NCI-H748 treated with DMSO at 0.1 percent for 48 hours (cell line): ENCODE measurements around the gene RNF145.
"Not testable (repeated sequence)": the region's sequence is repeated elsewhere in the genome, so short reads cannot be mapped to it uniquely, and the experiment has no call there.

ENCODE experiments used
- DNase-seq: peaks from one replicate; lab custom pipeline; 2025; lab: John Stamatoyannopoulos, UW

Gene RNF145, protein sequence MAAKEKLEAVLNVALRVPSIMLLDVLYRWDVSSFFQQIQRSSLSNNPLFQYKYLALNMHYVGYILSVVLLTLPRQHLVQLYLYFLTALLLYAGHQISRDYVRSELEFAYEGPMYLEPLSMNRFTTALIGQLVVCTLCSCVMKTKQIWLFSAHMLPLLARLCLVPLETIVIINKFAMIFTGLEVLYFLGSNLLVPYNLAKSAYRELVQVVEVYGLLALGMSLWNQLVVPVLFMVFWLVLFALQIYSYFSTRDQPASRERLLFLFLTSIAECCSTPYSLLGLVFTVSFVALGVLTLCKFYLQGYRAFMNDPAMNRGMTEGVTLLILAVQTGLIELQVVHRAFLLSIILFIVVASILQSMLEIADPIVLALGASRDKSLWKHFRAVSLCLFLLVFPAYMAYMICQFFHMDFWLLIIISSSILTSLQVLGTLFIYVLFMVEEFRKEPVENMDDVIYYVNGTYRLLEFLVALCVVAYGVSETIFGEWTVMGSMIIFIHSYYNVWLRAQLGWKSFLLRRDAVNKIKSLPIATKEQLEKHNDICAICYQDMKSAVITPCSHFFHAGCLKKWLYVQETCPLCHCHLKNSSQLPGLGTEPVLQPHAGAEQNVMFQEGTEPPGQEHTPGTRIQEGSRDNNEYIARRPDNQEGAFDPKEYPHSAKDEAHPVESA

DNA sequence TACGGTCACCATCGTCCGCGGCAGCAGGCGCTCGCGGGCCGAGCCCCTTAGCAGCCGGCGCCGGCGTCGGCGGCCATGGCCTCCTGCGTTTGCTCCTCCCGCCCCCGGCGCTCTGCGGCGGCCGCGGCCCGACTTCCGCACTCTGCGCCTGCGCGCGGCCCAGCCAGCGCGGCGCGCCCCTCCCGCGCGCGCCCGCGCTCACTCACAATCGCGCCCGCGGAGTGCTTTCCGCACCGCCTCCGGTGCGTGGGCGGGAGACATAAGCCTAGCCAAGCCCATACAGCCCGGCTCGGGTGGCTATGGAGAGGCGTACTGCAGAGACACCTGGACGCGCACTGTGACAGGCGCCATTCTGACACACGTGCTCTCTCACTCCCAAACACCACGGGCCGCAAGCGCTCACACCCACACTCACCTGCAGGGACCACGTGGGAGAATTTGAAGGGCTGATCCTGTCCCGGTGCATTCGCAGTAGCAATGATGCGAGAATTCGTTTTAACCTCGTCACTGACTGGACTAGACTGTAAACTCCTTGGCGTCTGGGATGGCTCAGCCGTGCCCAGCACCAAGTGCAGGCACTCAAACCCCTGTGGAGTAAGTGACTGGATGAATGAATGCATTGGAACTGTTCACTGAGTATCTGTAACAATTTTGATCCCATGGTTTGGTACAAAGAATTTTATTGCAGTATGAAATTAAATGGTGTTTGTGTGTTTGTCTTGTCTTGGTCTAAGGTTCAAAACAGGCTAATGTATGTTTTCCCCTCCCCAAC, at the start of gene RNF145:
Gene RNF145, minus strand, starts transcription at position 116 of the 772 bp plus-strand sequence. CDS start 5,936 bp downstream, outside the sequence.
- peak; percentile 32 for DNase-seq

DNA sequence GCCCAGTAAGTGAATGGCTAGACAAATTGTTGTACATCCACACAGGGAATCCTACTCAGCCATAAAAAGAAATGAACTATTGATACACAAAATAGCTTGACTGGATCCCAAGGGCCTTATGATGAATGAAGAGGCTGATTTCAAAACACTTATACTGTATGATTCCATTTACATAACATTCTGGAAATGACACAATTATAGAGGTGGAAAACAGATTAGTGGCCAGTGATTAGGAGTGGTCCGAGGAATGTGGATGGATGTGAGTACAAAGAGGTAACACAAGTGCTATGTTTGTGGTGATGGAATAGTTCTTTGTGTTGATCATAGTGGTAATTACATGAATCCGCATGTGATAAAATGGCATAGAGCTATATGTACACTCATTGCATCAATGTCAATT, 49.0 kb upstream of the RNF145 start:
- no peak for DNase-seq

DNA sequence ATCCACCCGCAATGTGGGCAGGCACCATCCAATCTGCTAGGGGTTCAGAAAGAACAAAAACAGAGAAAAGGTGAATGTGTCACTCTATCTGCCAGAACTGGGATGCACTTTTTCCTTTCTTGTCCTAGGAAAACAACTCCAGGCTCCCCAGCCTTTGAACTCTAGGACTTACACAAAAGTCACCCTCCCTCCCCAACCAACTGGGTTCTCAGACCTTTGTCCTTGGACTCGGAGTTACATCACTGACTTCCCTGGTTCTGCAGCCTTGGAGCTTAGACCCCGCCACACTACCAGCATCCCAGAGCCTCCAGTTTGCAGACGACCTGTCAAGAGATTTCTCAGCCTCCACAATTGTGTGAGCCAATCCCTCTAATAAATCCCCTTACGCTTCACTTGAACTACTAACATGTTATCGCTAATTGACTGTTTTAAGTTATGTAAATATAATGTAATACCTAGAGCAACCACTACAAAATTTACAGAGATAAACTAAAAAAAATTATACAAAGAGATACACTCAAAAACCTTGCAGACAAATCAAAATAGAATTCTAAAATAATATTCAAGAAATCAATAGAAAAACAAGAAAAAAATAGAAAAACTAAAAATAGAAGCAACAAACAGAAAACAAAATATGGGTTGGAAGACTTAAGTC, 48.4 kb upstream of the RNF145 start:
- no peak for DNase-seq

DNA sequence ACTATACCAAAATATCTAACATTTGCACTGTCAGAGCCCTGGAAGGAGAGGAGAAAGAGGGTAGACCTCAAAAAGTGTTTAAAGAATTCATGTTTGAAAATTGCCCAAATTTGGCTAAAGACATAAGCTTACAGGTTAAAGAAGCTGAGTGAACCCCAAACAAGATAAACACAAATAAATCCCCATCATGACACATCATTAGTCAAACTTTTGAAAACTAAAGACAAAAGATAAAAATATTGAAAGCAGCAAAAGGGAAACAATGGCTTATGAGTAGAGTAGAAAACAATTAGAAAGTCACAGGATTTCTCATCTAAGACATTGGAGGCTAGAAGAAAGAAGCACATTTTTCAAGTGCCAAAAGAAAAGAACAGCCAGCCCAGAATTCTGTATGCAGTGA, 47.7 kb upstream of the RNF145 start:
- DNase-seq: no peak

DNA sequence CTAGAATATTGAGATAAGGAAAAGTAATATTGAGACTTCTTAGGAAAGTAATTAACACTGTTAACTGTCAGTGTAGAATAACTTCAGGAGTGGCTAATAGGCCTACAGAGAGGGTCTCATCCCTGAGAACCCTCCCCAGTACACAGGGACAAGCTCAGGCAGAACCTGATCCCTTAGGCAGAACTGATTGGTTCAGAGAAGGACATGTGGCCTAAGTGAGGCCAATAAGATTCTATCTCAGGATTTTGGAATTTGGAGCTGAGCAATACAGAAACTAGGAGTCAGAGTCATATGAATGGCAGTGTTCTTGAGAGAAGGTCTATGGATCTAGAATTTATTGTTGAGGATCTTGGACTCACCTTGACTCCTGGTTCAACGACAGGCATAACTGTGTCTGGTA, 42.8 kb upstream of the RNF145 start:
- no peak for DNase-seq

DNA sequence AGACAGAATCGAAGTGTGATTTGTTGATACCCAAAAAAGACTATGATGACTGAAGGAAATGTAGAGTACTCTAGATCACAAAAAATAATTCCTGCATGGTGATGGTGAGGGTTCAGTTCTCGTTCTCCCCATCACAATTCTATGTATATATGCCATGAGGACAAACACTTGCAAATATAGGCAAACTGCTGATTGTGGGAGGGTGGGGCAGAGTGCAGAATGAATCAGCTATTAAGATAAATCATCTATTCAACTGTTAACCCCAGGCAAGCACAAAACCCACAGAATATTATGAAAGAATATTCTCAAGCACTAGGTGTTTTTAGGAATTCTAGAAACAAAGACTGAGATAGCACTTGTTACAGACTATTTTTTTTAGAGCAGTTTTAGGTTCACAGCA, 39.8 kb upstream of the RNF145 start:
- no peak for DNase-seq

DNA sequence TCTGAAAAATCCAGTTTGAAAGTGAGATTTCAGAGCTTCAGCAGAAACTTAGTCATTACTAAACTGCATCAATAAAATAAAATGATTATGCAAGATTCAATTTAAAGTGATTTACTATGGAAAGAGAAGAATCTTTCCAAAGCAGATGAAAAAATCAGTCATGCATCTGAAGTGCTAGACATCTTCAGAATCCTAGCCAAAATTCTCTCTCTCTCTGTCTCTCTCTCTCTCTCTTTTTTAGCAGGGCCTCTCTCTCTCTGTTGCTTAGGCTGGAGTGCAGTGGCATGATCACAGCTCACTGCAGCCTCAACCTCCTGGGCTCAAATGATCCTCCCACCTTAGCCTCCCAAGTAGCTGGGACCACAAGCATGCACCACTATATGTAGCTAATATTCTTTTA, 35.5 kb upstream of the RNF145 start:
- DNase-seq: no peak

DNA sequence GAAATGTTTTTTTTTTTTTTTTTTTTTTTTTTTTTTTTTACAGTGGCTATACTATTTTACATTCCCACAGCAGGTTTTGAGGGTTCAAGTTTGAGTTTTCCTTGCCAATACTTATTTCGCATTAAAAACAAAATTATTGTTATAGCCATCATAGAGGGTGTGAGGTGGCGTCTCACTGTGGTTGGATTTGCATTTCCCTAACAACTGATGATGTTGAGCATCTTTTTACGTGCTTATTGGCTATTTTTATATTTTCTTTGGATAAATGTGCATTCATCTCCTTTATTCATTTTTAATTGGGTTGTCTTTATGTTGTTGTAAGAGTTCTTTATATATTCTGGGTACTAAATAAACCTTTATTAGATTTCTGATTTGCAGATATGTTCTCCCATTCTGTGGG, 34.8 kb upstream of the RNF145 start:
- DNase-seq: no peak

DNA sequence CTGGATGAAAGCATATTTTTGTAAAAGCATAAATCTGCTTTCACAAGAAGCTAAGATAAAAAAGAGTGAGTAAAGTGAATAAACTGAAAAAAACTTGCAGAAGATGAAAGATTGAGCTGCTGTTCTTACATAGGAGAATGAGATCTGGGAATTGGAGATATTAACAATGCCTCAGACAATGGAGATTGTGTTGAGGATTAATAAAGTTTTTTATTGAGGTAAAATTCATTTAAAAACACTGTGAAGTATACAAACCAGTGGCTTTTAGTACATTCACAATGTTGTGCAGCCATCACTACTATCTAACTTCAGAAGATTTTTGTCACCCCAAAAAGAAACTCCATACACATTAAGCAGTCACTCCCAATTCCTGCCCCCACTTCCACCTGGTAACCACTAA, 34.0 kb upstream of the RNF145 start:
- no peak for DNase-seq

DNA sequence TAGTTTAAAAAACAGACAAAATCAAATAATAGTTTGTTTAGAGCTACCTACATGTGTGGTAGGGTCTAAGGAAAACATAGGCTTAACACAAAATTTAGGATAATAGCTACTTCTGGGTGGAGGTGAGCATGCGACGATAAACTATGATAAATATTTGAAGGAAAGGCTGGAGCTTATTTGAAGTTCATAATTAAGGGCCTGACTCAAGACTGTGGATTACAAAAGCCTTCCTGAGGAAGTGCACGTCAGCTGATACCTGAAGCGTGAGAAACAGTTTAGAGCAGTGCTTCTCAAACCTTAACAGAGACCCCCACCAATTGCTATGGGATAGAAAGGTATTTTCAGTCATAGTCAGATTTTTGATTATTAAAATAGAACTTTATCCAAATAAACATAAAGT, 33.3 kb upstream of the RNF145 start:
- no peak for DNase-seq

DNA sequence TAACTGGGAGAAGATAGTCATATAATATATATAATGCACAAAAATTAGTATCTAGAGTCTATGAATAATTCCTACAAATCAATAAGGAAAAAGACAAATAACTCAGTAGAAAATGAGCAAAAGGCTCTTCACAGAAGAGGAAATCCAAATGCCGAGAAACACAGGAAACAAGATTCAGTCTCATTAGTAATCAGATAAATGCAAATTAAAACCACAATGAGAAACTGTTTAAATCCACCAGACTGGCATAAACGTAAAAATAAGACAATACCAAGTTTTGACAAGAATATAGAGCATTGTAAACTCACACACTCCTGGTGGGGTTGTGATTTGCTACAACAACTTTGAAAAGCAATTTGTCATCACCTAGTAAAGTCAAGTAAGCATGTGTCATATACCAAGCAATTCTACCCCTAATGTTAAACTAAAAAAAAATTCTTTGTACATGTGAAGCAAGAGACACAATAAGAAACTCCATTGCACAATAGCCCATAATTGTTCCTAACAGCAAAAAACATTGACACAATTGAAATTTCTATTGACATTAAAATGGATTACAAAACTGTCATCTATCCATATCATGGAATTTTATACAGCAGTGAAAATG, 32.7 kb upstream of the RNF145 start:
- no peak for DNase-seq

DNA sequence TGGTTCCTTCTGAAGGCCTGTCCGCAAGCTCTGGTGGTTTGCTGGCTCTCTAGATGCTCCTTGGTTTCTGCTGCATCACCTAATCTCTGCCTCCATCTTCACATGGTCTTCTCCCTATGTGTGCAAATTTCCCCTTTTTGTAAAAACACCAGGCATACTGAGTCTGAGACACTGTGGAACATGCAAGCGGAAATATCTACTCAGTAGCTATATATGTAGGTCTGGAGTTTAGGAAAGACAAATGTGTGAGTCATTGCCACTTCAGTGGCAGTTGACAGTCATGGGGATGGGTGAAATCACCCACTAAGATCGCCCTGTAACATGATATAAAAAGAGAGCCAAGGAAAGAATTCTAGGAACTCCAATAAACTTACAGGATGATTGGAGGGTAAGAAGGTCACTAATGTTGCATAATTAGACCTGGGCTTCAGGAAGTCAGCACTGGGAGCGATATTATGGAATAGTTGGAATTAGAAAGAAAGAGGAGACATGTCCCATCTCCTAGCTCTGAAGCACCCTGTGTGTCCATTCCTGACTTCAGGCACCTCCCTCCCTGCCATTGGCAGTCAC, 31.0 kb upstream of the RNF145 start:
- no peak for DNase-seq

DNA sequence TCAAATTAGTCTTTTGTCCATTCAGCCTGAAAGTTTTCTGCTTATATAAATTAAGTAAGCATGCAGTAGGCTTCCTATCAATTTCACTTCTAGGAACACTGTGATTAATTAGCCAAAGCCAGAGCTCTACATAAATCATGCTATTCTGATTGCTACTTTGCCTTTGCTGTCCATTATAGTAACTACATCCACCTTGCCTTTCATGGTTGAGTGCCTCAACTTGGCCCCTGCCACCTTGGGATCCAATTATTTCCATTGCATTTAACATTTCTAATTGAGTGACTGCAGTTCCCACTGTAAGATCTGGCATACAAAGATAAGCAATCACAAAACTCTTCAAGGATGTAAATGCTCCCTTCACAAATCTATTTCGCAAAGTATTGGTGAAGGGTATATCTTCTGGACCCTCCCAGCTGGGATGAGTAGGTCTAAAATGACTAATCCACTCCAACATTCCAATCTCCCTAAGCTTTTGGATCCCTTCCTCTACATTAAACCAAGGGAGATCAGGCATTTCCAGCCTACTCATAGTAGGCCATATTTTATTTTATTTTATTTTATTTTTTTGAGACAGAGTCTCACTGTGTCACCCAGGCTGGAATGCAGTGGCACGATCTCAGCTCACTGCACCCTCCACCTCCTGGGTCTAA, 26.6 kb upstream of the RNF145 start:
- not testable (repeated sequence) for DNase-seq

DNA sequence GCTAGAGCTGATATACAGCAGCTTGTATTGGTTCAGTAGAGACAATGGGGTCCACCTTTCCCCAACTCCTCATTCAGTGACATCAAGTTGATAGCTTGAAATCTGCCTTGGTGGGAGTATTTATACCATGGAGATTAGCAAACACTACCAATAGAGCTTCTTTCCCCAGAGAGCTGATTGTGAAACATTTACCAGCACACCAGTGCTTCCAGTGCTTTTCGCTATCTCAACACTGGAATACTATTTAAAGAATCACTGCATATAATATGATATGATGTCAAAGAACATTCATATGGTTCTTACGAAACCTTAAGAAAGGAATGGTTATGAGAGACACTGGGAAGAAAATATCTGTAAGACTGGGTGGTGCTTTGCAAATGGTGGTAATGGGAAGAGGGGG, 21.8 kb upstream of the RNF145 start:
- DNase-seq: no peak

DNA sequence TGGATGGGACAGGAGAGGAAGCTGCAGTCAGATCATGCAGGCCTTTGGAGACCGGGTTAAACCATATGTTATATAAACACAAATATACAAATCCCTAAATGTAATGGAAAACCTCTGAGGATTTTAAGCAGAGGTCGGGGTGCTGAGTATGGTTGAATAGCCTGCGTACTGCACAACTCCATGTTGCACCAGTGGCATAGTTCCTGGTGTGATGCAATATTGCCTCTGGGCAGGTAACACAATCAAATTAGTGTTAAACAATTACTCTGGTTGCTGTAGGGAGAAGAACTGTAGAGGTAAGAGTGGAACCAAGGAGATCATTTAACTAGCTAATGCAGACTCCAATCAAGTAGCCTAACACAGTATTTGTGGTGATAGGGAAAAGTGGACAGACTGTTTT, 21.3 kb upstream of the RNF145 start:
- no peak for DNase-seq

DNA sequence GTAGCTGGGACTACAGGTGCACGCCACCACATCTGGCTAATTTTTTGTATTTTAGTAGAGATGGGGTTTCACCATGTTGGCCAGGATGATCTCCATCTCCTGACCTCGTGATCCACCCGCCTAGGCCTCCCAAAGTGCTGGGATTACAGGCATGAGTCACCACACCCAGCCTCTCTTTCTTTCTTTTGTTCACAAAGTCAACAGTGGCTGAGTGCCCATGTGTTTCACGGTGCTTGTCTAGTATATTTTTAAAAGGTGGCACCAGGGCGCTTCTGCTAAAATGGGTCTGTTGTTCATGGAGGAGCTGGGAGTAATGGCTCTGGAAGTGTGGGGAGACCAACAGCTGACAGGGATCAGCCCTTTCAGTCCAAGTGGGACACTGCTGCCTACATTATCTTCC, 18.7 kb upstream of the RNF145 start:
- DNase-seq: peak; percentile 9

DNA sequence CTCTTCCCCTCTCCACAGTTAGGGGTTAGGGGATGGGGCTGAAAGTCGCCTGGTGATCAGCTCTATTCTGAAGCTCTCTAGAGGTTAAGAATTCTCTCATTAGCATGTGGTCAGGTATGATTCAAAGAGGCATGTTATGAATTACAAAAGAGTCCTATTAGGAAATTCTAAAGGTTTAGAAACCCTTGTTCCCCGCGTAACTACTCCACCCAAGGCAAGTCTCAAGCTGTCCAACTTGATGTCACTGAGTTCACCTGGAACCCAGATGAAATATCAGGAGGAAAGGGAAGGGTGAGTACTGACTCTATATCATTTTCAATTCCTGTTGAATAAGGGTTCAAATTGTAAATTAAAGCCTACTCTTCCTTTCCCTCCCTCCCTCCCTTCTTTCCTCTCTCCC, 18.1 kb upstream of the RNF145 start:
- DNase-seq: no peak

DNA sequence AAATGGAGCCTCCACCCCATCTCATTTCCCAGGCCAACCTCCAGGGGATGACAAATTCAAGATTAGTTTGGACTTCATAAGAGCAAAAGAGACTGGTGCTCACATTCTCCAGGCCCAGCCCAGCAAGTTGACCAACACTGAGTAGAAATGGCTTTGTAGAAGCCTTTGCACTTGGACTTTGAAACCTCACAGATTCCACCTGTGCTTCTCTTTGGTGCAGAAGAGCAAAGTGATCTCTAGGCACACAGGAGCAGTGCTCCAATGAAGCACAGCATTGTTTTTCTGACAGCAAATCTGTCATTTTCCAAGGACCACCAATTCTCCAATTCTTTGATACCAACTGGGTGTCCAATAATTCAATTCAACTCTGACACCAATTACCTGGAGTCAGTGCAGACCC, 17.1 kb upstream of the RNF145 start:
- DNase-seq: no peak

DNA sequence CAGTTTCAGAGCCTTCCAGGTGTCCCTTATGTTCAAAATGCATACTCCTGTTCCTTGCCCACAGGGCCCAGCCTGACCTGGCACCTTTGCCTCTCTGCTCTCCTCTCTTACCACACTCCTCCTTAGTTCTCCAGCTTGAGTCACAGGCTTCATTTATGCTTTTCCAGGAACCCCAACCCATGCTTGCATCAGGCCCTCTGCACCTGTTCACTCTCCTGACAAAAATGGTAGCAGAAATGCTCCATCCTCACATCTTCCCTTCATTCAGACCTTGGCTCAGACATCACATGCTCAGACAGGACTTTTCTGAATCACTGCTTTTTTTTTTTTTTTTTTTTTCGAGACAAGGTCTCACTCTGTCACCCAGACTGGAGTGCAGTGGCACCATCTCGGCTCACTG, 15.1 kb upstream of the RNF145 start:
- DNase-seq: no peak

DNA sequence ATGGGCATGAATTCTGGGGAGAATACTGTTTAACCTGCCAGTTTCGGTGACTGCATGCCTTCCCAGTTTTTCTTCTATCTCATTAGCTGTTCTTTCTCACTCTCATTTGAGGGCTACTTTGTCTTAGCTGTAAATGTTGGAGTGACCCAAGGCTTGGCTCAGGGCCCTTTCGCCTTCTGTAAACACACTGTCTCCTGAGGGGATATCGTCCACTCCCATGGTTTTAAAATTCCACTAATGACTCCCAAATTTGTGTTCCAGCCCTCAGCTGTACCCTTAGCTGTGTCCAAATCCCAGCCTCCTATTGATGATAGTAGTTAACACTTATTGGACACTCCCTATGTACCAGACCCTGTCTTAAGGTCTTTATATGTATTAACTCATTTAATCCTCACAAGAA, 14.1 kb upstream of the RNF145 start:
- no peak for DNase-seq

DNA sequence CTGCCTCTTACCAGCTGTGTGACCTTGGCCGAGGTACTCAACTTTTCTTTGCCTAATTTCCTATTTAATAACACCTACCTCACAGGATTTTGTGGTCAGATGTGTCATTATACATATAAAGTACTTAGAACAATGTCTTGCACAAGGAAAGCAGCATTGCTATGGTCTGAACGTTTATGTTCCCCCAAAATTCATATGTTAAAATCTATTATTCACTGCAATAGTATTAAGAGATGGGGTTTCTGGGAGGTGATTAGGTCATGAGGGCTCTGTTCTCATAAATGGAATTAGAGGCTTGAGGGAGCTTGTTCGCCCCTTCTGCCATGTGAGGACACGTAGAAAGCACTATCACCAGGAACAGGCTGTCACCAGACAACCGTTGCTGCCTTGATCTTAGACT, 10.9 kb upstream of the RNF145 start:
- DNase-seq: no peak
